SU-DHL-6 (cell line): ENCODE results near the gene LRP2.

ENCODE experiments used
- H2AFZ ChIP-seq: fragments of 200-600 bp; sonication (generic); 2 replicates; pipeline ENCODE4 v1.6.1; 2014; ENCODE audit warnings: low read depth, mild to moderate bottlenecking, moderate library complexity, mixed read lengths, antibody characterized with exemption, low read length; ENCODE audit not compliant: severe bottlenecking
- H3F3A ChIP-seq: fragments of 200-600 bp; shearing (Covaris generic); 2 replicates; pipeline ENCODE4 v1.6.0; 2016; ENCODE audit warnings: antibody characterized with exemption, mild to moderate bottlenecking; ENCODE audit not compliant: insufficient read depth
- H3K27ac ChIP-seq: fragments of 200-600 bp; sonication (generic); 2 replicates; pipeline ENCODE4 v1.5.1; 2016; ENCODE audit warnings: low read depth, mild to moderate bottlenecking, low read length, moderate library complexity, mixed read lengths
- H3K27me3 ChIP-seq: fragments of 200-600 bp; sonication (generic), shearing (Covaris generic); 2 replicates; pipeline ENCODE4 v1.6.0; 2014; ENCODE audit warnings: mild to moderate bottlenecking, low read length
- H3K36me3 ChIP-seq: fragments of 200-600 bp; sonication (generic); 2 replicates; pipeline ENCODE4 v1.6.1; 2014; ENCODE audit warnings: mild to moderate bottlenecking, low read length, mixed read lengths
- H3K4me2 ChIP-seq: fragments of 300-600, 200-600 bp; shearing (Covaris generic), sonication (generic); 2 replicates; pipeline ENCODE4 v1.6.0; 2014; ENCODE audit warnings: low read length, low read depth, mild to moderate bottlenecking; ENCODE audit not compliant: poor library complexity, severe bottlenecking
- H3K4me3 ChIP-seq: fragments of 200-600 bp; sonication (generic); 2 replicates; pipeline ENCODE4 v1.5.1; 2014; ENCODE audit warnings: antibody characterized with exemption, low read length, mild to moderate bottlenecking, mixed read lengths; ENCODE audit not compliant: insufficient read depth, poor library complexity, severe bottlenecking
- H3K79me2 ChIP-seq: fragments of 200-600 bp; sonication (generic); 2 replicates; pipeline ENCODE4 v1.6.1; 2014; ENCODE audit warnings: mild to moderate bottlenecking, low read length, moderate library complexity; ENCODE audit not compliant: insufficient read depth
- H3K9ac ChIP-seq: fragments of 200-600 bp; sonication (generic); 2 replicates; pipeline ENCODE4 v1.7.0; 2014; ENCODE audit warnings: mild to moderate bottlenecking, low read length
- H3K9me2 ChIP-seq: fragments of 200-600 bp; sonication (generic); replicated peaks from 2 replicates; pipeline ENCODE4 v1.6.1; 2014; ENCODE audit warnings: low read length; ENCODE audit not compliant: insufficient read depth
- H3K9me3 ChIP-seq: fragments of 200-600 bp; sonication (generic); 2 replicates; pipeline ENCODE4 v1.6.1; 2014; ENCODE audit warnings: low read length, mixed read lengths; ENCODE audit not compliant: insufficient read depth
- H4K20me1 ChIP-seq: fragments of 200-600 bp; sonication (generic); 2 replicates; pipeline ENCODE4 v1.6.1; 2014; ENCODE audit warnings: low read depth, mild to moderate bottlenecking, antibody characterized with exemption, low read length, moderate library complexity, mixed read lengths
- CTCF ChIP-seq: fragments of 200-600 bp; sonication (generic); IDR thresholded peaks from one replicate; pipeline ENCODE4 v1.5.1; 2017; ENCODE audit warnings: antibody characterized with exemption, mild to moderate bottlenecking, low read length, moderate library complexity; ENCODE audit not compliant: insufficient read depth, poor library complexity, severe bottlenecking
- EZH2phosphoT487 ChIP-seq: fragments of 200-600 bp; sonication (generic), shearing (Covaris generic); conservative IDR thresholded peaks from 2 replicates; pipeline ENCODE4 v1.6.1; 2018; ENCODE audit warnings: mild to moderate bottlenecking, antibody characterized with exemption, low read length, moderate library complexity, mixed read lengths

Gene LRP2

GRCh38 chr2:169343202-169343601 is 19.1 kb downstream of the LRP2 start:
- Histone ChIP-seq H2AFZ (no peak overlapping the region), H3K4me3 (no peak overlapping the region), H3K4me2 (no peak overlapping the region), H3K9me3 (no peaks in the 10 kb centered on the region), H4K20me1 (no peaks in the 10 kb centered on the region), H3K9me2 (no peaks in the 10 kb centered on the region), H3K27ac (no peak overlapping the region), H3K36me3 (no peaks in the 10 kb centered on the region), H3K27me3 (no peaks in the 10 kb centered on the region), H3K79me2 (no peaks in the 10 kb centered on the region), H3F3A (no peaks in the 10 kb centered on the region), H3K9ac (no peak overlapping the region)
- TF ChIP-seq EZH2phosphoT487 (no peak), CTCF (no peak)

GRCh38 chr2:169339657-169340056 is 22.7 kb downstream of the LRP2 start:
- no peak overlapping the region for H3K27ac ChIP-seq
- H4K20me1 ChIP-seq, result no peaks in the 10 kb centered on the region
- no peaks in the 10 kb centered on the region for H3K9me2 ChIP-seq
- H3K4me2 ChIP-seq, result no peak overlapping the region
- no peak overlapping the region for H3K9ac ChIP-seq
- H3K36me3 ChIP-seq, result no peaks in the 10 kb centered on the region
- TF ChIP-seq EZH2phosphoT487 (no peak), CTCF (no peak)
- H2AFZ ChIP-seq, result no peak overlapping the region
- no peaks in the 10 kb centered on the region for H3K79me2 ChIP-seq
- H3F3A ChIP-seq, result no peaks in the 10 kb centered on the region
- no peaks in the 10 kb centered on the region for H3K27me3 ChIP-seq
- H3K4me3 ChIP-seq, result no peak overlapping the region
- no peaks in the 10 kb centered on the region for H3K9me3 ChIP-seq

DNA sequence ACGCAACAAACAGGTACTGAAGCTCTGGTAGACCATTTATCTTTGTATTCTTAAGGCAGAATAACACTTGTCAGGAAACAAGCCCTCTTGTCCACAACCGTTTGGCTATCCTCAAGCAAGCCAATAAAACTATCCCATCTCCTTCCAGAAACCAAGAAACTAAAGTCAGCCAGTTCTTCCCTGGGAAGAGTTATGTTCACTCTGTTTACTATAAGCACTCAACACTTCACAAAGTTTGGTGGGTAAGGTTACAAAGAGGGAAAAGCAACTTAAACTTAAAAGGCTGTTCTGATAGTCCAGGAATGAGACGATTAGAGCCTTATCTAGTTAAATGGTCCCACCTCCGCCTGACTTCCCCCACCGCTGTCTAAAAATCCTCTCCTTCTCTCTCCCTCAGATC is 25.6 kb downstream of the LRP2 start:
- H4K20me1 ChIP-seq, result no peaks in the 10 kb centered on the region
- H3K9me3 ChIP-seq, result no peaks in the 10 kb centered on the region
- H3K9ac ChIP-seq, result no peak overlapping the region

More for the DNA sequence above, 25.6 kb downstream of the LRP2 start:
- Histone ChIP-seq H3K4me2 (no peak overlapping the region), H3K4me3 (no peak overlapping the region), H3K79me2 (no peaks in the 10 kb centered on the region), H3K36me3 (no peaks in the 10 kb centered on the region), H3K27me3 (no peaks in the 10 kb centered on the region), H2AFZ (no peak overlapping the region), H3F3A (no peaks in the 10 kb centered on the region), H3K27ac (no peak overlapping the region), H3K9me2 (no peaks in the 10 kb centered on the region)
- no peak for TF ChIP-seq EZH2phosphoT487
- no peak for TF ChIP-seq CTCF
